ENCODE results near the gene SNCAIP. TPM values are rescaled to one million over a fixed set of nuclear protein-coding genes. Genes with fewer than 3 reads are reported as not detected.

The SNCAIP gene
- total and polyA plus RNA-seq, 9 of the 15 experiments (the other 6 are each of a cell fraction or from before 2014, with no cell fraction given), result 0.04 TPM; not detected in 8

DNA sequence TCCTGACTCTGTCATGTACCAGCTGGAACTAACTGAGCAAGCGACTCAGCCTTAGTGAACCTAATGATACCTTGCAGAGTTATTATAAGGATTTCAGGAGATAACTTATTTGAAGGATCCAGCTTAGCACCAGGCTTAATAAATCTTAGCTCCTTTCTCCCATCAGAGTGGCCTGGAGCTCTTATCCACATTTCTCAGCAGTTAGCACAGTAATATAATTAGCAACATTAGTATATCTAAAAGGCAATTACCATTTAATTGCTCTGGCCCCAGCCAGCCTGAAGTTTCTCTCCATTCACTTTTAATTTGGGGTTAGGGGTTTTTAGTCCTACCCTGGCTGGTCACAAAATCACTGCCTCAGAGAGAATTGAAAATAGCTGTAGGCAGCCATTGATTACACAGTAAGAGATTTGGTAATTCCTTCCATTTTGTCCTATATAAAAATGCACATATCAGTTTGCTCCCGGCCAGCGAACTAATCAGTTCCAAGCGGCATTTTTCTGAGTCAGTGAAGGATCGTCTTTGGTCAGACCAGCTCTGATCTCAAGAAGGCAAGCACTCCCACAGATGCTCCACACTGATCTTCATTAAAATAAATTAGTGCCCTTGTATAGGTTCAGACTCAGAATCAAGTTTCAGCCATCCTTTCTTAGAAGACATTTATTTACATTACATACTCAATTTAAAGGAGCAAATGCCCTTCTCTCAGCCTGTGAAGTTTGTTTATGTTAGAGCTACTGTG, 56.6 kb downstream of the SNCAIP start:
- no peak overlapping the region for H2AFZ ChIP-seq (ENCODE audit: low read depth, low read length)
- WGBS (ENCODE audit: insufficient coverage, low coverage, missing lambda C conversion rate), result 0% methylated on average over 5 of the region's 5 CpGs
- no peaks in the 10 kb centered on the region for H3K9me3 ChIP-seq (replicated peaks; ENCODE audit: control insufficient read depth, insufficient read depth, low read depth, low read length)
- ChIA-PET POLR2A (no interaction called here), CTCF (ENCODE audit: low intra/inter-chr PET ratio) (no interaction called here)
- H3K4me3 ChIP-seq, result no peak overlapping the region
- H3K4me2 ChIP-seq (ENCODE audit: insufficient read depth, low read length), result no peak overlapping the region
- H3K36me3 ChIP-seq (ENCODE audit: control insufficient read depth, insufficient read depth, low read length), result no peaks in the 10 kb centered on the region
- no peaks in the 10 kb centered on the region for H4K20me1 ChIP-seq (replicated peaks; ENCODE audit: control insufficient read depth, insufficient read depth, low read length)
- FAIRE-seq (no peak), DNase-seq (ENCODE audit: extremely low read depth in 1 of 4, low spot score in 3 of 4) (no peak), ATAC-seq (no peak)
- H3K4me1 ChIP-seq (replicated peaks in 1 of 2; ENCODE audit: control insufficient read depth in 2 of 2, insufficient read depth in 2 of 2, low read length in 2 of 2), result no peaks in the 10 kb centered on the region
- H3K27me3 ChIP-seq (ENCODE audit: control insufficient read depth in 2 of 2, insufficient read depth in 2 of 2, low read length in 2 of 2), result no peaks in the 10 kb centered on the region
- in situ Hi-C loops (cut with MboI), result no loop called here
- H3K79me2 ChIP-seq (ENCODE audit: control insufficient read depth, insufficient read depth, low read length), result no peaks in the 10 kb centered on the region
- no peak overlapping the region for H3K27ac ChIP-seq (ENCODE audit: extremely low read depth, low read depth, low read length)
- H3K9me1 ChIP-seq (ENCODE audit: control insufficient read depth, insufficient read depth, low read length), result no peaks in the 10 kb centered on the region
- intact Hi-C loops (cut with micrococcal nuclease), result no loop called here
- no peak overlapping the region for H3K9ac ChIP-seq (ENCODE audit: insufficient read depth in 1 of 2, low read depth in 2 of 2, low read length in 2 of 2)
- no TSS peak for BruUV-seq (replicated peaks)
- TF ChIP-seq TBP (optimal IDR thresholded peaks at IDR 0.05; ENCODE audit: low read depth, low read length), result no peak
- TF ChIP-seq, protein P1, sequence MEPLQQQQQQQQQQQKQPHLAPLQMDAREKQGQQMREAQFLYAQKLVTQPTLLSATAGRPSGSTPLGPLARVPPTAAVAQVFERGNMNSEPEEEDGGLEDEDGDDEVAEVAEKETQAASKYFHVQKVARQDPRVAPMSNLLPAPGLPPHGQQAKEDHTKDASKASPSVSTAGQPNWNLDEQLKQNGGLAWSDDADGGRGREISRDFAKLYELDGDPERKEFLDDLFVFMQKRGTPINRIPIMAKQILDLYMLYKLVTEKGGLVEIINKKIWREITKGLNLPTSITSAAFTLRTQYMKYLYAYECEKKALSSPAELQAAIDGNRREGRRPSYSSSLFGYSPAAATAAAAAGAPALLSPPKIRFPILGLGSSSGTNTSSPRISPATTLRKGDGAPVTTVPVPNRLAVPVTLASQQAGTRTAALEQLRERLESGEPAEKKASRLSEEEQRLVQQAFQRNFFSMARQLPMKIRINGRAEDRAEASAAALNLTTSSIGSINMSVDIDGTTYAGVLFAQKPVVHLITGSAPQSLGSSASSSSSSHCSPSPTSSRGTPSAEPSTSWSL (CRISPR knock-in tag; IDR thresholded peaks at IDR 0.05; ENCODE audit: borderline replicate concordance), result no peak
- no peak for TF ChIP-seq MNT (conservative IDR thresholded peaks at IDR 0.05)
- TF ChIP-seq NR4A1 (CRISPR knock-in tag; IDR thresholded peaks at IDR 0.05), result no peak
- no peak for TF ChIP-seq NR4A1 (tag; IDR thresholded peaks at IDR 0.05)
- TF ChIP-seq POLR3A (IDR thresholded peaks at IDR 0.05; ENCODE audit: borderline replicate concordance, extremely low read depth, insufficient read depth, insufficient read length), result no peak
- no peak for TF ChIP-seq RBM15 (IDR thresholded peaks at IDR 0.05; ENCODE audit: insufficient read depth, low read length)
- no peak for TF ChIP-seq ZNF165 (CRISPR knock-in tag; IDR thresholded peaks at IDR 0.05; ENCODE audit: borderline replicate concordance)
- TF ChIP-seq NUFIP1 (IDR thresholded peaks at IDR 0.05; ENCODE audit: partially characterized antibody), result no peak
- no peak for TF ChIP-seq E2F3 (CRISPR knock-in tag; IDR thresholded peaks at IDR 0.05)
- no peak for TF ChIP-seq ZNF695 (CRISPR knock-in tag; IDR thresholded peaks at IDR 0.05)
- TF ChIP-seq SMARCB1 (IDR thresholded peaks at IDR 0.05; ENCODE audit: insufficient read length, low read depth), result no peak
- TF ChIP-seq SRF (CRISPR knock-in tag; IDR thresholded peaks at IDR 0.05), result no peak
- no peak for TF ChIP-seq RERE (CRISPR knock-in tag; IDR thresholded peaks at IDR 0.05; ENCODE audit: borderline replicate concordance)
